Stimulated activated CD8-positive, alpha-beta memory T cell treated with anti-CD3 and anti-CD28 coated beads, Interleukin-7, amount 100 ng/mL, for 24 hours (primary cell): ENCODE results near the gene MACROD1.

ENCODE experiments used
- DNase-seq: peaks from one replicate; pipeline ENCODE4 v3.0.0-alpha.2; 2020; ENCODE audit warnings: low read depth

MACROD1 gene

GRCh38 chr11:63951779-63952536 is 214.0 kb downstream of the MACROD1 start:
- DNase-seq = no peak
